ENCODE results near the gene UNC79.
A peak's percentile ranks its signal among the peaks of the same experiment; 100 is the strongest.

UNC79 gene

GRCh38 chr14:93564918-93565317 lies 134.2 kb downstream of the UNC79 start:
- no peak for DNase-seq

GRCh38 chr14:93566065-93566693 lies 135.4 kb downstream of the UNC79 start:
- no peak for DNase-seq

GRCh38 chr14:93571275-93571674 lies 140.5 kb downstream of the UNC79 start:
- DNase-seq = no peak

- no peak for DNase-seq
Observed at GRCh38 chr14:93579178-93579577, 148.4 kb downstream of the UNC79 start.

GRCh38 chr14:93582516-93582915 lies 151.8 kb downstream of the UNC79 start:
- DNase-seq = no peak

- no peak for DNase-seq
Observed at GRCh38 chr14:93587330-93587729, 156.6 kb downstream of the UNC79 start.

- DNase-seq = no peak
Observed at GRCh38 chr14:93591506-93591905, 160.8 kb downstream of the UNC79 start.

GRCh38 chr14:93592786-93593185 lies 162.0 kb downstream of the UNC79 start:
- no peak for DNase-seq

- DNase-seq = no peak
Observed at GRCh38 chr14:93606091-93606490, 175.4 kb downstream of the UNC79 start.

GRCh38 chr14:93619176-93619793 lies 188.5 kb downstream of the UNC79 start:
- DNase-seq = peak in 1 of 2 donors; percentile 11

- no peak for DNase-seq
Observed at GRCh38 chr14:93628048-93628447, 197.3 kb downstream of the UNC79 start.

- no peak for DNase-seq
Observed at GRCh38 chr14:93629643-93630042, 198.9 kb downstream of the UNC79 start.

GRCh38 chr14:93638790-93639189 lies 208.1 kb downstream of the UNC79 start:
- DNase-seq = no peak

- DNase-seq = no peak
Observed at GRCh38 chr14:93643127-93643526, 212.4 kb downstream of the UNC79 start.

- DNase-seq = no peak
Observed at GRCh38 chr14:93643676-93644075, 212.9 kb downstream of the UNC79 start.

GRCh38 chr14:93645200-93645599 lies 214.5 kb downstream of the UNC79 start:
- DNase-seq = no peak

GRCh38 chr14:93648440-93649168 lies 217.9 kb downstream of the UNC79 start:
- peak; percentile 18 to 21 for DNase-seq

GRCh38 chr14:93654599-93654998 lies 223.9 kb downstream of the UNC79 start:
- no peak for DNase-seq

GRCh38 chr14:93655078-93655750 lies 224.5 kb downstream of the UNC79 start:
- DNase-seq = no peak

- no peak for DNase-seq
Observed at GRCh38 chr14:93657875-93658274, 227.1 kb downstream of the UNC79 start.

GRCh38 chr14:93663317-93663716 lies 232.6 kb downstream of the UNC79 start:
- no peak for DNase-seq

- no peak for DNase-seq
Observed at GRCh38 chr14:93665169-93665568, 234.4 kb downstream of the UNC79 start.

- no peak for DNase-seq
Observed at GRCh38 chr14:93669632-93670031, 238.9 kb downstream of the UNC79 start.

GRCh38 chr14:93674343-93674742 lies 243.6 kb downstream of the UNC79 start:
- DNase-seq = no peak
